ENCODE data around the gene ZSCAN12. TPM values are rescaled to one million over a fixed set of nuclear protein-coding genes. Genes with fewer than 3 reads are reported as not detected.
A peak's percentile ranks its signal among the peaks of the same experiment; 100 is the strongest.

ZSCAN12 gene
- total and polyA plus RNA-seq, 10 of the 15 experiments (the other 5 are each of a cell fraction or from before 2014, with no cell fraction given): 1.2 to 12.2 (median 7.4) TPM

DNA sequence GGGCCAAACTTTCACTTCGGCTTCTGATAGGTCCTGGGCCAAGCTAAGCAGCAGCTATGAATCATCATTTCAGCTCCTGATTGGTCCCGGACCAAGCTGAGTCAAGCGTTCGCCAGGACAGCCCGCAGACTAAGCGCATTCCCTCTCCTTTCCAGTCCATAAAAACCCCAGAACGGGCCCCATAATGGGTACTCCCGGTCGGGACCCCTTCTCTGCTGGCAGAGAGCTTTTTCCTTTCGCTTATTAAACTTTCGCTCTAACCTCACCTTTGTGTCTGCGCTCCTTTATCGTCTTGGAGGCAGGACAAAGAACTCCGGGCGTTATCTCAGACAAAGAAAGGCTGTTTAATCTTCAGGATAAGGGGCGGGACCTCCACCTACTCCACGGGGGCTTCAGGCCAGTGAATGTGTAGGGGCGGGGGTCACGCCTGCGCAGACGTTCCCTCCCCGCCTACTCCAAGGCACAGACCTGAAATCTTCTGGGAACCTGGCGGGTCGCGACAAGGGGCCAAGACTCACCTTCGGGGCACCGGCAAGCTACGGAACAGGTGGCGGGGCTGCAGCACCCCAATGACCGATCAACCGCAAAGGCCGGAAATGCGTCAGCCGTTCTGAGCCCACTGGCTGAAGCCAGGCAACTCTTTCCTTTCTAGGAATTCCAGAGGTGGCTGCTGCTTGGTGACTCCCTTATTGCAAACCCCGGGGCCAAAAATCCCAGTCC, 63.8 kb downstream of the ZSCAN12 start, which contains the start of gene ZSCAN31 (continued):
- 0 out of 2 replicates have a peak, but pooled peaks have one; percentile 40 for TF ChIP-seq ASH2L (IDR thresholded peaks at IDR 0.05; ENCODE audit: borderline replicate concordance, low read depth)
- TF ChIP-seq, protein P1, sequence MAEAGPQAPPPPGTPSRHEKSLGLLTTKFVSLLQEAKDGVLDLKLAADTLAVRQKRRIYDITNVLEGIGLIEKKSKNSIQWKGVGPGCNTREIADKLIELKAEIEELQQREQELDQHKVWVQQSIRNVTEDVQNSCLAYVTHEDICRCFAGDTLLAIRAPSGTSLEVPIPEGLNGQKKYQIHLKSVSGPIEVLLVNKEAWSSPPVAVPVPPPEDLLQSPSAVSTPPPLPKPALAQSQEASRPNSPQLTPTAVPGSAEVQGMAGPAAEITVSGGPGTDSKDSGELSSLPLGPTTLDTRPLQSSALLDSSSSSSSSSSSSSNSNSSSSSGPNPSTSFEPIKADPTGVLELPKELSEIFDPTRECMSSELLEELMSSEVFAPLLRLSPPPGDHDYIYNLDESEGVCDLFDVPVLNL (IDR thresholded peaks at IDR 0.05; ENCODE audit: low read depth, low read length): no peak
- TF ChIP-seq CEBPB (IDR thresholded peaks at IDR 0.05; ENCODE audit: borderline replicate concordance in 1 of 2, low read depth in 2 of 2, low read length in 2 of 2): no peak
- no peak for TF ChIP-seq SPI1 (IDR thresholded peaks at IDR 0.05; ENCODE audit: borderline replicate concordance, insufficient read depth, low read depth, low read length)
- TF ChIP-seq FOXM1 (IDR thresholded peaks at IDR 0.05; ENCODE audit: low read depth, low read length): no peak
- no peak for TF ChIP-seq SUZ12 (IDR thresholded peaks at IDR 0.05; ENCODE audit: unreplicated experiment)
- TF ChIP-seq CHD1 (IDR thresholded peaks at IDR 0.05; ENCODE audit: low read depth, low read length): no peak
- TF ChIP-seq, protein P2, sequence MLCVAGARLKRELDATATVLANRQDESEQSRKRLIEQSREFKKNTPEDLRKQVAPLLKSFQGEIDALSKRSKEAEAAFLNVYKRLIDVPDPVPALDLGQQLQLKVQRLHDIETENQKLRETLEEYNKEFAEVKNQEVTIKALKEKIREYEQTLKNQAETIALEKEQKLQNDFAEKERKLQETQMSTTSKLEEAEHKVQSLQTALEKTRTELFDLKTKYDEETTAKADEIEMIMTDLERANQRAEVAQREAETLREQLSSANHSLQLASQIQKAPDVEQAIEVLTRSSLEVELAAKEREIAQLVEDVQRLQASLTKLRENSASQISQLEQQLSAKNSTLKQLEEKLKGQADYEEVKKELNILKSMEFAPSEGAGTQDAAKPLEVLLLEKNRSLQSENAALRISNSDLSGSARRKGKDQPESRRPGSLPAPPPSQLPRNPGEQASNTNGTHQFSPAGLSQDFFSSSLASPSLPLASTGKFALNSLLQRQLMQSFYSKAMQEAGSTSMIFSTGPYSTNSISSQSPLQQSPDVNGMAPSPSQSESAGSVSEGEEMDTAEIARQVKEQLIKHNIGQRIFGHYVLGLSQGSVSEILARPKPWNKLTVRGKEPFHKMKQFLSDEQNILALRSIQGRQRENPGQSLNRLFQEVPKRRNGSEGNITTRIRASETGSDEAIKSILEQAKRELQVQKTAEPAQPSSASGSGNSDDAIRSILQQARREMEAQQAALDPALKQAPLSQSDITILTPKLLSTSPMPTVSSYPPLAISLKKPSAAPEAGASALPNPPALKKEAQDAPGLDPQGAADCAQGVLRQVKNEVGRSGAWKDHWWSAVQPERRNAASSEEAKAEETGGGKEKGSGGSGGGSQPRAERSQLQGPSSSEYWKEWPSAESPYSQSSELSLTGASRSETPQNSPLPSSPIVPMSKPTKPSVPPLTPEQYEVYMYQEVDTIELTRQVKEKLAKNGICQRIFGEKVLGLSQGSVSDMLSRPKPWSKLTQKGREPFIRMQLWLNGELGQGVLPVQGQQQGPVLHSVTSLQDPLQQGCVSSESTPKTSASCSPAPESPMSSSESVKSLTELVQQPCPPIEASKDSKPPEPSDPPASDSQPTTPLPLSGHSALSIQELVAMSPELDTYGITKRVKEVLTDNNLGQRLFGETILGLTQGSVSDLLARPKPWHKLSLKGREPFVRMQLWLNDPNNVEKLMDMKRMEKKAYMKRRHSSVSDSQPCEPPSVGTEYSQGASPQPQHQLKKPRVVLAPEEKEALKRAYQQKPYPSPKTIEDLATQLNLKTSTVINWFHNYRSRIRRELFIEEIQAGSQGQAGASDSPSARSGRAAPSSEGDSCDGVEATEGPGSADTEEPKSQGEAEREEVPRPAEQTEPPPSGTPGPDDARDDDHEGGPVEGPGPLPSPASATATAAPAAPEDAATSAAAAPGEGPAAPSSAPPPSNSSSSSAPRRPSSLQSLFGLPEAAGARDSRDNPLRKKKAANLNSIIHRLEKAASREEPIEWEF (IDR thresholded peaks at IDR 0.05; ENCODE audit: insufficient replicate concordance, low read depth, low read length): no peak
- TF ChIP-seq, protein P3, sequence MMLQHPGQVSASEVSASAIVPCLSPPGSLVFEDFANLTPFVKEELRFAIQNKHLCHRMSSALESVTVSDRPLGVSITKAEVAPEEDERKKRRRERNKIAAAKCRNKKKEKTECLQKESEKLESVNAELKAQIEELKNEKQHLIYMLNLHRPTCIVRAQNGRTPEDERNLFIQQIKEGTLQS (IDR thresholded peaks at IDR 0.05; ENCODE audit: borderline replicate concordance, extremely low read depth, low read depth, low read length): no peak
- peak; percentile 10; the same call in 1 of the 2 replicates for TF ChIP-seq NFIC (IDR thresholded peaks at IDR 0.05; ENCODE audit: low read depth, low read length)
- TF ChIP-seq CBFB (IDR thresholded peaks at IDR 0.05; ENCODE audit: low read depth): peak; percentile 38; the same call in 1 of the 2 replicates
- TF ChIP-seq NRF1 (conservative IDR thresholded peaks at IDR 0.05; ENCODE audit: low read depth, low read length): peak; percentile 27; the same call in 1 of the 2 replicates
- TF ChIP-seq, protein P4, sequence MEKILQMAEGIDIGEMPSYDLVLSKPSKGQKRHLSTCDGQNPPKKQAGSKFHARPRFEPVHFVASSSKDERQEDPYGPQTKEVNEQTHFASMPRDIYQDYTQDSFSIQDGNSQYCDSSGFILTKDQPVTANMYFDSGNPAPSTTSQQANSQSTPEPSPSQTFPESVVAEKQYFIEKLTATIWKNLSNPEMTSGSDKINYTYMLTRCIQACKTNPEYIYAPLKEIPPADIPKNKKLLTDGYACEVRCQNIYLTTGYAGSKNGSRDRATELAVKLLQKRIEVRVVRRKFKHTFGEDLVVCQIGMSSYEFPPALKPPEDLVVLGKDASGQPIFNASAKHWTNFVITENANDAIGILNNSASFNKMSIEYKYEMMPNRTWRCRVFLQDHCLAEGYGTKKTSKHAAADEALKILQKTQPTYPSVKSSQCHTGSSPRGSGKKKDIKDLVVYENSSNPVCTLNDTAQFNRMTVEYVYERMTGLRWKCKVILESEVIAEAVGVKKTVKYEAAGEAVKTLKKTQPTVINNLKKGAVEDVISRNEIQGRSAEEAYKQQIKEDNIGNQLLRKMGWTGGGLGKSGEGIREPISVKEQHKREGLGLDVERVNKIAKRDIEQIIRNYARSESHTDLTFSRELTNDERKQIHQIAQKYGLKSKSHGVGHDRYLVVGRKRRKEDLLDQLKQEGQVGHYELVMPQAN (conservative IDR thresholded peaks at IDR 0.05): no peak
- no peak for TF ChIP-seq EZH2 (IDR thresholded peaks at IDR 0.05; ENCODE audit: borderline replicate concordance, control insufficient read depth, low read depth, low read length)
- TF ChIP-seq, protein P5, sequence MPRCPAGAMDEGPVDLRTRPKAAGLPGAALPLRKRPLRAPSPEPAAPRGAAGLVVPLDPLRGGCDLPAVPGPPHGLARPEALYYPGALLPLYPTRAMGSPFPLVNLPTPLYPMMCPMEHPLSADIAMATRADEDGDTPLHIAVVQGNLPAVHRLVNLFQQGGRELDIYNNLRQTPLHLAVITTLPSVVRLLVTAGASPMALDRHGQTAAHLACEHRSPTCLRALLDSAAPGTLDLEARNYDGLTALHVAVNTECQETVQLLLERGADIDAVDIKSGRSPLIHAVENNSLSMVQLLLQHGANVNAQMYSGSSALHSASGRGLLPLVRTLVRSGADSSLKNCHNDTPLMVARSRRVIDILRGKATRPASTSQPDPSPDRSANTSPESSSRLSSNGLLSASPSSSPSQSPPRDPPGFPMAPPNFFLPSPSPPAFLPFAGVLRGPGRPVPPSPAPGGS (IDR thresholded peaks at IDR 0.05; ENCODE audit: borderline replicate concordance, insufficient read depth, low read depth, low read length, poor library complexity, severe bottlenecking): no peak
- peak; percentile 40; the same call in 1 of the 2 replicates for TF ChIP-seq LARP7 (IDR thresholded peaks at IDR 0.05)
- TF ChIP-seq EED (IDR thresholded peaks at IDR 0.05; ENCODE audit: low read depth): peak; percentile 67
- TF ChIP-seq FOXK2 (IDR thresholded peaks at IDR 0.05): no peak
- TF ChIP-seq DPF2 (IDR thresholded peaks at IDR 0.05): peak; percentile 63

Data from GM12878 (cell line).